GM12864 (cell line): ENCODE measurements around the gene UBL3.
A peak's percentile ranks its signal among the peaks of the same experiment; 100 is the strongest.

ENCODE experiments used
- DNase-seq: peaks from one replicate; pipeline ENCODE4 v3.0.0-alpha.2; 2011; ENCODE audit warnings: low read depth
- H3K4me3 ChIP-seq: 2 replicates; pipeline ENCODE4 v1.5.1; 2011; ENCODE audit warnings: mild to moderate bottlenecking, low read depth, low read length, control low read depth
- TF ChIP-seq, protein P1 (sequence below): IDR thresholded peaks from 2 replicates; pipeline ENCODE4 v1.5.1; 2011; ENCODE audit warnings: low read depth, mild to moderate bottlenecking, moderate library complexity, low read length, control low read depth, inconsistent platforms; ENCODE audit errors: missing control alignments

Gene UBL3

DNA sequence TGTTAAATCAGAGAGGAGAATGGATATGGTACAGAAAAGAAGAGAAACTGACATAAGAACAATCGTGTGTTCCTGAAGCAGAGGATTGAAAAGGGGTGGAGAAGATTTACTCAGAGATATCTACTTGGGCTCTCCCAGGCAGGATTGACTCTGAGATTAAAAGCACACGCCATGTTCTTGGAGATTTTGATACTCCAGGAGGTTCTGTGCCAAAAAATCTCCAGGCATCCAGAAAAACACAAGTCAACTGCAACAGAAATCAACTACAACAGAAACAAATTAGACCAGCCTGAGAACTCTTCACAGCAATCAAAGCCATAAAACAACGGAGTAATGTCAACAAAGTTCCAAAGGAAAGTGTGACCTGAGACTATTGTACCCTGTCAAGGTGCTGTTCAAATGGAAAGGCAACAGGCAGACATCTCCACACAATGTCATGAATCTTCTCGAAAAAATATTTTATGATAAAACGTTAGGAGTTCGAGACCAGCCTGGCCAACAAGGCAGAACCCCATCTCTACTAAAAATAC lies 104.2 kb downstream of the UBL3 start:
- DNase-seq, result no peak
- no peak overlapping the region for H3K4me3 ChIP-seq
- TF ChIP-seq, protein P1, sequence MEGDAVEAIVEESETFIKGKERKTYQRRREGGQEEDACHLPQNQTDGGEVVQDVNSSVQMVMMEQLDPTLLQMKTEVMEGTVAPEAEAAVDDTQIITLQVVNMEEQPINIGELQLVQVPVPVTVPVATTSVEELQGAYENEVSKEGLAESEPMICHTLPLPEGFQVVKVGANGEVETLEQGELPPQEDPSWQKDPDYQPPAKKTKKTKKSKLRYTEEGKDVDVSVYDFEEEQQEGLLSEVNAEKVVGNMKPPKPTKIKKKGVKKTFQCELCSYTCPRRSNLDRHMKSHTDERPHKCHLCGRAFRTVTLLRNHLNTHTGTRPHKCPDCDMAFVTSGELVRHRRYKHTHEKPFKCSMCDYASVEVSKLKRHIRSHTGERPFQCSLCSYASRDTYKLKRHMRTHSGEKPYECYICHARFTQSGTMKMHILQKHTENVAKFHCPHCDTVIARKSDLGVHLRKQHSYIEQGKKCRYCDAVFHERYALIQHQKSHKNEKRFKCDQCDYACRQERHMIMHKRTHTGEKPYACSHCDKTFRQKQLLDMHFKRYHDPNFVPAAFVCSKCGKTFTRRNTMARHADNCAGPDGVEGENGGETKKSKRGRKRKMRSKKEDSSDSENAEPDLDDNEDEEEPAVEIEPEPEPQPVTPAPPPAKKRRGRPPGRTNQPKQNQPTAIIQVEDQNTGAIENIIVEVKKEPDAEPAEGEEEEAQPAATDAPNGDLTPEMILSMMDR, result no peak

DNA sequence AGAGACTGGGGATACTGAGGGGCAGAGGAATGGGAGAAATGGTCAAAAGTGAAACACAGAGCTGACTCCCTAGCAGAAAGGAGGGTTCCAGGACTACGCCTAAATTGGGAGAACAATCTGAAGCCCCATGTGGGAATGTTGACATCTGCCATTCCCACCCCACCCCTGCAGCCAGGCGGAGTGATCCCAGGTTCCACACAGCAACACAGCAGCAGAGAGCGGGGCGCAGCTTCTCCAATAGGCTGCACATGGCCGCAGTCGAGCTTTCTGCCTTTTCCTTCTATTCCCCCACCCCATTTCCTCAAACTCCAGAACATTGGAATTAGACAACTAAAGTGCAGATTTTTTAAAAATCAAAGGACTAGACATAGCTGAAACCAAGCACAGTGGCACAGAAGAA lies 104.7 kb downstream of the UBL3 start:
- TF ChIP-seq, protein P1, result no peak
- DNase-seq, result no peak
- no peak overlapping the region for H3K4me3 ChIP-seq

DNA sequence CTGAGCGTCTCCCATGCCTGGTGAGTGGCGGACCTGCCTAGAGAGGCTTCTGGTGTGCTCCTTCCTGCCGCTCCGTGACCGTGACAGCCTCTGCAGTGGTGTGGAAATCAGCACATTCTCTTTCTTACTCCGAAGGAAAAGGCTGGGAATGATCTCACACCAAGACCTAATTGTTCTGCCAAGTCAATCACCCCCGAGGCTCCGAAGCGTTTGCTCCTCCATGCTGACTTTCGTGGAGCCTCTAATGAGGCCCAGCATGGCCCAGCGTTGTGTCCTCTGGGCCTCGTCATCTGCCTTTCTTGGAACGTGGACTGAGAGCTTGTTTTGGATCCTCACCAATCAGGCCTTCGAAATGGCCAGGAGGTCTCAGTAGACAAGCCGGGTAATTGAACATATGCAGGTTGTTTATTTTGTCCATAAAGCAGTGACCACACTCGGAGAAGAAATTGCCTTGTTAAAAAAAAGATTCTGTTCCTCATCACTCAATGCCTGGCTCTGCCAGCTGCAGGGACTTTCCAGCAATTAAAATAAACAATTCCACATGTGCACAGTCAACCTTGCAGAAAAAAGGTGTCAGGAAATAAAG lies 107.1 kb downstream of the UBL3 start:
- TF ChIP-seq, protein P1, result no peak

DNA sequence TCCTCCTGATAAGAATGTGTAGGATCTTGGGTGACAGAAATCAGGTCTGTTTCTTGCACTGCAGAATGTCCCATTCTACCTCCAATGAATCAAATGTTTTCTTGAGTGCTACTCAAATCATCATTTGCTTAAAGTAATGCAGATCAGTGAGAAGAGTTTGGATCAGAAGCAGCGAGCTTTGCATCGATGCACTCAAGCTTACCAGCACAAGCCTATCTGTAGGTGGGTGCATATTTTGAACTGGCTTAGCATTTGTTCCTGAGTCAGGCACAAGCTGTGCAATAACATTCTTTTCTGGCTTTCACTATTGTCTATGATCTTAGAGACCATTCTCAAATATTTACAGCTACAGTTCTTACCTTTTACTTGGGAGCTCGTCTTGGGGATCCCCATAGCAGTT lies 109.5 kb downstream of the UBL3 start:
- no peak for DNase-seq
- TF ChIP-seq, protein P1, result no peak
- H3K4me3 ChIP-seq, result no peak overlapping the region

More for the DNA sequence above, 107.1 kb downstream of the UBL3 start:
- DNase-seq, result no peak
- H3K4me3 ChIP-seq, result no peak overlapping the region

DNA sequence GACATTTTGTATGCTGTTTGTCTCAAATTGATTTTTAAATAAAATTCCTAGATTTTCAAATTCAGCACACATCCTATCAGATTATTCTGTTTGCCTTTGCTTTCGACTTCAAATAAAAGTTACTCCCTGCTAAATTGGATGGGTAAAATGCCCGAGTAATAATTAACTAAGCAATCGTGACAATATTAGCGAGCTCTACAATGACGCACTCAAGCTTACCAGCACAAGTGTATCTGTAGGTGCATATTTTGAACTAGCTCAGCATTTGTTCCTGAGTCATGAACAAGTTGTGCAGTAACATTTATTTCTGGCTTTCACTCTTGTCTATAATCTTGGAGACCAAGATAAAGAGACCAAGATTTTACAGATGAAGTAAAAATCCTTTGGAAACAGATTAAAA lies 113.4 kb downstream of the UBL3 start:
- TF ChIP-seq, protein P1, result no peak
- H3K4me3 ChIP-seq, result no peak overlapping the region
- no peak for DNase-seq

DNA sequence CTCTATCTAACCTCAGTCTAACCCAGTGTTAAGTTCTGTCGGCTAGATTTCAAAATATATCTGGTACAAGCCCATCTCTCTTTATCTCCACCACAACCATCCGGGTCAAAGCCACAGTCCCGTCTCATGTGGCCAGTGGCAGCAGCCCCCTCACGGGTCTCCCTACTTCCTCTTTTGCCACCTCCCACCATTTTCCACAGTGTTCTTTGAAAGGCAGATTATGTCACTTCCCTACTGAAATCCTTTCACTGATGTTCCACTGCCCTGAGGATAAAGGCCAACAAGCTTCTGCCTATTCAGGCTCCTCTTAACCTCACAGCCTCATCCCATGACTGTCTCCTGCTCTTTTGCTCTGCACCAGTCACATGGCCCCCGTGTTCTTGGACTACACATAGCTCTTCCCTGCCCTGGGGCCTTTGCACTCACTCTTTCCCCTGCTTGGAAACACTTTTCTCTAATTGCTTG lies 117.2 kb downstream of the UBL3 start:
- no peak overlapping the region for H3K4me3 ChIP-seq
- no peak for DNase-seq
- TF ChIP-seq, protein P1, result no peak

DNA sequence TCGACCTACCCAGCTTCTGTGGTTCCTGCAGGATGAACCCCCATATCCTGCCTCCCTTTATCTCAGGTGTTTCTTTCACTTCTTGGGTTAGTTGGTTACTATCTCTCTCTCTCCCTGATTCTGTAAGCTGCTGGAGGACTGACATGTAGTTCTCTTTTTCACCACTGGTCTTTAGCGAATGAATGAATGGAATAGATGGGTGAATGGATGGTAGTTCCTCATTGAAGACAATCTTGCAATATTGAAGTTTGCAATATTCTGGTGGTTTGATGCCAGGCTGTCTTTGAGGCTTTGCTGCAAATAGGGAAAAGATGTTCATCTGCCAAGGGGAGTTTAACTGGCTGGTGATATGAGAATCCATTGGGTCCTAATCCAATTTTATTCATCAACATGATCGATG lies 120.2 kb downstream of the UBL3 start:
- TF ChIP-seq, protein P1, result peak; percentile 26
- H3K4me3 ChIP-seq, result no peak overlapping the region
- no peak for DNase-seq
